ENCODE measurements around the gene METRN. TPM values are rescaled to one million over a fixed set of nuclear protein-coding genes. Genes with fewer than 3 reads are reported as not detected.

METRN gene
- total RNA-seq, 4 donors from 2014 or later = 19.1 to 76.5 (median 26.7) TPM

DNA sequence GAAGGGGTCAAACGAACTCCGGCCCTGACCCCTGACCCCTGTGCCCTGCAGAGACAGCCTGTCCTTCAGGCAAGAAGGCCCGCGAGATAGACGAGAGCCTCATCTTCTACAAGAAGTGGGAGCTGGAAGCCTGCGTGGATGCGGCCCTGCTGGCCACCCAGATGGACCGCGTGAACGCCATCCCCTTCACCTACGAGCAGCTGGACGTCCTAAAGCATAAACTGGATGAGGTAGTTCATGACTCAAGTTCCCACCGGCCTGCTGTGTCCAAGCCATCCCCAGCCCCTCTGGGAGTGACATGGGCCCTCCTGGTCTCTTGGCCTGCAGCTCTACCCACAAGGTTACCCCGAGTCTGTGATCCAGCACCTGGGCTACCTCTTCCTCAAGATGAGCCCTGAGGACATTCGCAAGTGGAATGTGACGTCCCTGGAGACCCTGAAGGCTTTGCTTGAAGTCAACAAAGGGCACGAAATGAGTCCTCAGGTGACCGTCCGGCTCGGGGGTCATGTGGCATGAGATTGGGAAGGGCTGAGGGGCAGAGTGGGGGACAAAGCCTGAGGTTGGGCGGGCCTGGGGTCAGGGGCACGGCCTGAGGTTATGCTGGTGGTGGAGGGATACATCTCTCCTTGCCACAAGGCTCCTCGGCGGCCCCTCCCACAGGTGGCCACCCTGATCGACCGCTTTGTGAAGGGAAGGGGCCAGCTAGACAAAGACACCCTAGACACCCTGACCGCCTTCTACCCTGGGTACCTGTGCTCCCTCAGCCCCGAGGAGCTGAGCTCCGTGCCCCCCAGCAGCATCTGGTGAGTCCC, 51.3 kb downstream of the METRN start:
- H3K9me3 ChIP-seq = no peaks in the 10 kb centered on the region
- H3K4me1 ChIP-seq = no peaks in the 10 kb centered on the region
- H3K36me3 ChIP-seq = no peaks in the 10 kb centered on the region
- H3K27me3 ChIP-seq = no peaks in the 10 kb centered on the region
- TF ChIP-seq, protein P1, sequence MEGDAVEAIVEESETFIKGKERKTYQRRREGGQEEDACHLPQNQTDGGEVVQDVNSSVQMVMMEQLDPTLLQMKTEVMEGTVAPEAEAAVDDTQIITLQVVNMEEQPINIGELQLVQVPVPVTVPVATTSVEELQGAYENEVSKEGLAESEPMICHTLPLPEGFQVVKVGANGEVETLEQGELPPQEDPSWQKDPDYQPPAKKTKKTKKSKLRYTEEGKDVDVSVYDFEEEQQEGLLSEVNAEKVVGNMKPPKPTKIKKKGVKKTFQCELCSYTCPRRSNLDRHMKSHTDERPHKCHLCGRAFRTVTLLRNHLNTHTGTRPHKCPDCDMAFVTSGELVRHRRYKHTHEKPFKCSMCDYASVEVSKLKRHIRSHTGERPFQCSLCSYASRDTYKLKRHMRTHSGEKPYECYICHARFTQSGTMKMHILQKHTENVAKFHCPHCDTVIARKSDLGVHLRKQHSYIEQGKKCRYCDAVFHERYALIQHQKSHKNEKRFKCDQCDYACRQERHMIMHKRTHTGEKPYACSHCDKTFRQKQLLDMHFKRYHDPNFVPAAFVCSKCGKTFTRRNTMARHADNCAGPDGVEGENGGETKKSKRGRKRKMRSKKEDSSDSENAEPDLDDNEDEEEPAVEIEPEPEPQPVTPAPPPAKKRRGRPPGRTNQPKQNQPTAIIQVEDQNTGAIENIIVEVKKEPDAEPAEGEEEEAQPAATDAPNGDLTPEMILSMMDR (IDR thresholded peaks at IDR 0.05) = no peak
- TF ChIP-seq POLR2A (IDR thresholded peaks at IDR 0.05) = no peak
- no peak for DNase-seq
- H3K27ac ChIP-seq = no peak overlapping the region
- intact Hi-C loops (cut with DNase I; ENCODE audit: low total_unique reads) = no loop called here
- no peak overlapping the region for H3K4me3 ChIP-seq

DNA sequence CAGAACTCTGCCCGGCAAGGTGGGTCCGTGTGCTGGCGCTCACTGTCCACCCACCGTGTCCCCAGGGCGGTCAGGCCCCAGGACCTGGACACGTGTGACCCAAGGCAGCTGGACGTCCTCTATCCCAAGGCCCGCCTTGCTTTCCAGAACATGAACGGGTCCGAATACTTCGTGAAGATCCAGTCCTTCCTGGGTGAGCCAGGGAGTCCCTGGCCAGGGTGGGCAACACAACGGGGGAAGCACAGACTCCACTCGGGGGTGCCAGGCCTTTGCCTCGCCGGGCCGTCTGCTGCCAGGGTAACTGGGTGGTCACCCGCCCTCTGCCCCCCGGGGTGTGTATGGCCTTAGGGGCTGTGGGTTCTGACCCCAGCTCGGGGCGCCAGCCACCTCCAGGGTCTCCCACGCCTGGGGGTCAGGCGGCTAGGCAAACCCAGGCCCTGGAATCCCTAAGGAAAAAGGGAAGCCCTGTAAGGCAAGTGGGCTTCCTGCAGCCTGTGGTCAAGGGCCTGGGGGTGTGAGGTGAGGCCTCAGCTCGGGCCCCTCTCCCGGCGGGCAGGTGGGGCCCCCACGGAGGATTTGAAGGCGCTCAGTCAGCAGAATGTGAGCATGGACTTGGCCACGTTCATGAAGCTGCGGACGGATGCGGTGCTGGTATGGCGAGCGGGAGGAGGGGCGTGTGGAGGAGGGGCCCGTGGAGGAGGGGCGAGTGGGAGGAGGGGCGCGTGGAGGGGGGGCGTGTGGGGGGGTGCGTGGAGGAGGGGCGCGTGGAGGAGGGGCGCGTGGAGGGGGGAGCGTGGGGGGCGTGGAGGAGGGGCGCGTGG, 52.1 kb downstream of the METRN start:
- H3K36me3 ChIP-seq = no peaks in the 10 kb centered on the region
- TF ChIP-seq, protein P1 (IDR thresholded peaks at IDR 0.05) = no peak
- no peak for TF ChIP-seq POLR2A (IDR thresholded peaks at IDR 0.05)
- no peak for DNase-seq
- intact Hi-C loops (cut with DNase I; ENCODE audit: low total_unique reads) = no loop called here
- no peak overlapping the region for H3K27ac ChIP-seq
- no peak overlapping the region for H3K4me3 ChIP-seq
- H3K27me3 ChIP-seq = no peaks in the 10 kb centered on the region
- no peaks in the 10 kb centered on the region for H3K9me3 ChIP-seq
- H3K4me1 ChIP-seq = no peaks in the 10 kb centered on the region

DNA sequence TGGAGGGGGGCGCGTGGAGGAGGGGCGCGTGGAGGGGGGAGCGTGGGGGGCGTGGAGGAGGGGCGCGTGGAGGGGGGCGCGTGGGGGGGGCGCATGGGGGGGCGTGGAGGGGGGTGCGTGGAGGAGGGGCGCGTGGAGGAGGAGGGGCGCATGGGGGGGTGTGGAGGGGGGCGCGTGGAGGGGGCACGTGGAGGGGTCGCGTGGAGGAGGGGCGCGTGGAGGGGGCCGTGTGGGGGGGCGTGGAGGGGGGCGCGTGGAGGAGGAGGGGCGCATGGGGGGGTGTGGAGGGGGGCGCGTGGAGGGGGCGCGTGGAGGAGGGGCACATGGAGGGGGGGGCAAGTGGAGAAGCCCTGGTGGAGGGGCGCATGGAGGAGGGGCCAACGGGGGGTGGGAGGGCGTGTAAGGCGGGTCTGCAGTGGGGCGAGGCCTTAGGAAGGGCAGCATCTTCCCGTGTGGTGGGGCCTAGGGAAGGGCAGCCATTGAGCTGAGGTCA, 52.9 kb downstream of the METRN start:
- no peak for TF ChIP-seq POLR2A (IDR thresholded peaks at IDR 0.05)
- TF ChIP-seq, protein P1 (IDR thresholded peaks at IDR 0.05) = no peak
- Histone ChIP-seq H3K9me3 (no peaks in the 10 kb centered on the region), H3K36me3 (no peaks in the 10 kb centered on the region), H3K27me3 (no peaks in the 10 kb centered on the region), H3K4me3 (no peak overlapping the region), H3K4me1 (no peaks in the 10 kb centered on the region), H3K27ac (no peak overlapping the region)
- no peak for DNase-seq
- intact Hi-C loops (cut with DNase I; ENCODE audit: low total_unique reads) = no loop called here

DNA sequence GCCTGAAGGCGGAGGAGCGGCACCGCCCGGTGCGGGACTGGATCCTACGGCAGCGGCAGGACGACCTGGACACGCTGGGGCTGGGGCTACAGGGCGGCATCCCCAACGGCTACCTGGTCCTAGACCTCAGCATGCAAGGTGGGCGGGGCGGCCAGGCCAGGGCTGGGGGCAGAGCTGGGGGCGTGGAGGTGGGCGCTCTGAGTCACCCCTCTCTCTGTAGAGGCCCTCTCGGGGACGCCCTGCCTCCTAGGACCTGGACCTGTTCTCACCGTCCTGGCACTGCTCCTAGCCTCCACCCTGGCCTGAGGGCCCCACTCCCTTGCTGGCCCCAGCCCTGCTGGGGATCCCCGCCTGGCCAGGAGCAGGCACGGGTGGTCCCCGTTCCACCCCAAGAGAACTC, 53.5 kb downstream of the METRN start:
- no peak for DNase-seq
- H3K36me3 ChIP-seq = no peaks in the 10 kb centered on the region
- no peak overlapping the region for H3K4me3 ChIP-seq
- no peaks in the 10 kb centered on the region for H3K4me1 ChIP-seq
- intact Hi-C loops (cut with DNase I; ENCODE audit: low total_unique reads) = no loop called here
- TF ChIP-seq, protein P1 (IDR thresholded peaks at IDR 0.05) = no peak
- no peak for TF ChIP-seq POLR2A (IDR thresholded peaks at IDR 0.05)
- H3K27me3 ChIP-seq = no peaks in the 10 kb centered on the region
- no peaks in the 10 kb centered on the region for H3K9me3 ChIP-seq
- no peak overlapping the region for H3K27ac ChIP-seq

Other genes starting within 250 kb of the METRN start
- 10 to 100 TPM in 3 of 4 donors, 1 to 10 TPM in 1; 7.9 to 37.3 (median 19.3) TPM for gene CAPN15, start 187.4 kb upstream of the METRN start, total RNA-seq
- not detected for gene PRR35, start 154.7 kb upstream of the METRN start, total RNA-seq
- 1 to 10 TPM; 1.2 to 7.5 (median 1.5) TPM for gene NHLRC4, start 148.1 kb upstream of the METRN start, total RNA-seq
- 10 to 100 TPM in 3 of 4 donors, 1 to 10 TPM in 1; 10.0 to 56.9 (median 30.7) TPM for gene PIGQ, start 145.2 kb upstream of the METRN start, total RNA-seq
- 10 to 100 TPM in 2 of 4 donors, 1 to 10 TPM in 1, under 1 TPM in 1; 0.59 to 25.4 (median 14.3) TPM for gene RAB40C, start 125.1 kb upstream of the METRN start, total RNA-seq
- 1 to 10 TPM in 1 of 4 donors, under 1 TPM in 2, not detected in 1; 0.26 to 1.4 (median 0.76) TPM for gene WFIKKN1, start 84.1 kb upstream of the METRN start, total RNA-seq
- 100 to 1,000 TPM in 2 of 4 donors, 10 to 100 TPM in 2; 29.5 to 171 (median 97.1) TPM for gene METTL26, start 78.8 kb upstream of the METRN start, total RNA-seq
- 10 to 100 TPM in 2 of 4 donors, 1 to 10 TPM in 2; 2.6 to 62.0 (median 17.0) TPM for gene MCRIP2, start 73.3 kb upstream of the METRN start, total RNA-seq
- gene WDR90, start 65.8 kb upstream of the METRN start, total RNA-seq = 10 to 100 TPM; 18.2 to 79.3 (median 46.9) TPM
- gene RHOT2, start 47.0 kb upstream of the METRN start, total RNA-seq = 10 to 100 TPM; 29.1 to 99.7 (median 71.7) TPM
- 1 to 10 TPM in 2 of 4 donors, not detected in 2; 1.5 to 2.0 TPM for gene RHBDL1, start 39.4 kb upstream of the METRN start, total RNA-seq
- gene STUB1, start 34.7 kb upstream of the METRN start, total RNA-seq = 100 to 1,000 TPM in 2 of 4 donors, 10 to 100 TPM in 2; 62.7 to 212 (median 93.3) TPM
- 100 to 1,000 TPM in 1 of 4 donors, 10 to 100 TPM in 3; 45.6 to 111 (median 57.4) TPM for gene JMJD8, start 30.8 kb upstream of the METRN start, total RNA-seq
- gene WDR24, start 24.7 kb upstream of the METRN start, total RNA-seq = 10 to 100 TPM in 1 of 4 donors, 1 to 10 TPM in 3; 2.3 to 12.0 (median 4.2) TPM
- gene FBXL16, start 9.3 kb upstream of the METRN start, total RNA-seq = under 1 TPM in 2 of 4 donors, not detected in 2; 0.21 to 0.37 TPM
- 10 to 100 TPM in 3 of 4 donors, 1 to 10 TPM in 1; 6.2 to 21.1 (median 19.1) TPM for gene ANTKMT, start 6.0 kb downstream of the METRN start, total RNA-seq
- gene CCDC78, start 11.3 kb downstream of the METRN start, total RNA-seq = 1 to 10 TPM in 3 of 4 donors, not detected in 1; 1.3 to 5.3 (median 2.3) TPM
- 1 to 10 TPM in 2 of 4 donors, not detected in 2; 1.0 to 3.4 TPM for gene HAGHL, start 12.0 kb downstream of the METRN start, total RNA-seq
- gene CIAO3, start 25.9 kb downstream of the METRN start, total RNA-seq = 10 to 100 TPM; 14.1 to 43.3 (median 25.0) TPM
- gene MSLN, start 45.6 kb downstream of the METRN start, total RNA-seq = 10 to 100 TPM in 3 of 4 donors, 1 to 10 TPM in 1; 4.6 to 30.8 (median 15.7) TPM
- gene RPUSD1, start 73.3 kb downstream of the METRN start, total RNA-seq = 10 to 100 TPM in 3 of 4 donors, 1 to 10 TPM in 1; 5.9 to 80.0 (median 16.7) TPM
- 100 to 1,000 TPM in 1 of 4 donors, 10 to 100 TPM in 2, under 1 TPM in 1; under 0.01 to 895 (median 31.1) TPM for gene CHTF18, start 73.5 kb downstream of the METRN start, total RNA-seq
- not detected for gene GNG13, start 85.6 kb downstream of the METRN start, total RNA-seq